HepG2 (cell line): Measurements from ENCODE around the gene PFKFB4. TPM values are rescaled to one million over a fixed set of nuclear protein-coding genes. Genes with fewer than 3 reads are reported as not detected.

Experiments used
- CCAR2 ChIP-seq: fragments of 200-400 bp; formaldehyde crosslinking; optimal IDR thresholded peaks from 2 replicates; pipeline ENCODE3; 2018; ENCODE audit warnings: low read depth, mild to moderate bottlenecking, low read length, moderate library complexity
- CEBPZ ChIP-seq: IDR thresholded peaks from 2 replicates; pipeline ENCODE4 v1.6.1; 2012; ENCODE audit warnings: low read length, improper control_type of control experiment
- FIP1L1 ChIP-seq: fragments of 200-400 bp; formaldehyde crosslinking; IDR thresholded peaks from 2 replicates; pipeline ENCODE4 v1.6.1; 2018; ENCODE audit warnings: low read depth, mild to moderate bottlenecking, low read length, moderate library complexity, borderline replicate concordance; ENCODE audit not compliant: insufficient read depth
- FOXP4 ChIP-seq: sonication (generic); formaldehyde crosslinking; IDR thresholded peaks from 2 replicates; pipeline ENCODE4 v1.4.0; 2020; ENCODE audit warnings: missing genetic modification reagents
- JDP2 ChIP-seq: sonication (generic); formaldehyde crosslinking; IDR thresholded peaks from 2 replicates; pipeline ENCODE4 v1.8.1; 2022; ENCODE audit warnings: missing genetic modification reagents, borderline replicate concordance
- MIXL1 ChIP-seq: IDR thresholded peaks from 2 replicates; pipeline ENCODE4 v1.6.1; 2016
- MXD3 ChIP-seq: IDR thresholded peaks from 2 replicates; pipeline ENCODE4 v1.6.1; 2016; ENCODE audit warnings: mild to moderate bottlenecking, missing biosample characterization, missing genetic modification reagents
- NFYC ChIP-seq: IDR thresholded peaks from 2 replicates; pipeline ENCODE4 v1.6.1; 2016; ENCODE audit warnings: missing genetic modification reagents, missing compliant biosample characterization
- ONECUT2 ChIP-seq: sonication (generic); formaldehyde crosslinking; IDR thresholded peaks from 2 replicates; pipeline ENCODE4 v1.4.0; 2020; ENCODE audit warnings: missing genetic modification reagents
- PBX2 ChIP-seq: IDR thresholded peaks from 2 replicates; pipeline ENCODE4 v1.6.1; 2016; ENCODE audit warnings: control low read depth
- PRDM15 ChIP-seq: sonication (generic); formaldehyde crosslinking; IDR thresholded peaks from 2 replicates; pipeline ENCODE4 v1.4.0; 2020; ENCODE audit warnings: missing genetic modification reagents
- REXO4 ChIP-seq: sonication (generic); formaldehyde crosslinking; IDR thresholded peaks from 2 replicates; pipeline ENCODE4 v1.8.0; 2022; ENCODE audit warnings: missing genetic modification reagents, mild to moderate bottlenecking, borderline replicate concordance
- RNF2 ChIP-seq: fragments of 450-650 bp; conservative IDR thresholded peaks from 2 replicates; pipeline ENCODE4 v1.6.1; 2016; ENCODE audit warnings: low read depth
- STAT5B ChIP-seq: sonication (generic); formaldehyde crosslinking; IDR thresholded peaks from 2 replicates; pipeline ENCODE4 v1.4.0; 2020; ENCODE audit warnings: missing genetic modification reagents
- ZFP36 ChIP-seq: fragments of 150-350 bp; IDR thresholded peaks from 2 replicates; pipeline ENCODE4 v1.6.1; 2018; ENCODE audit warnings: borderline replicate concordance, low read length, low read depth; ENCODE audit not compliant: partially characterized antibody
- ZNF501 ChIP-seq: sonication (generic); formaldehyde crosslinking; IDR thresholded peaks from 2 replicates; pipeline ENCODE4 v1.5.1; 2020; ENCODE audit warnings: mild to moderate bottlenecking, moderate library complexity, missing genetic modification reagents
- ZNF577 ChIP-seq: sonication (generic); formaldehyde crosslinking; IDR thresholded peaks from 2 replicates; pipeline ENCODE4 v1.4.0; 2020; ENCODE audit warnings: mild to moderate bottlenecking, low read depth, missing genetic modification reagents, borderline replicate concordance
- ZNF629 ChIP-seq: sonication (generic); formaldehyde crosslinking; conservative IDR thresholded peaks from 2 replicates; pipeline ENCODE4 v1.5.0; 2020; ENCODE audit warnings: missing genetic modification reagents
- ZNF672 ChIP-seq: sonication (generic); formaldehyde crosslinking; IDR thresholded peaks from 2 replicates; pipeline ENCODE4 v1.8.1; 2022; ENCODE audit warnings: missing genetic modification reagents
- polyA plus RNA-seq, 8 experiments: library from polyadenylated mRNA; depleted of rRNA in 3 of 8; stranded (reverse) in 7 of 8; unstranded in 1 of 8; fragments of >200 nt; fragmentation: Illumina TruSeq in 4 of 8; extraction: Trizol in 4 of 8; gene quantifications; 2 replicates each; pipeline versions ENCODE4 v1.2.1 to v1.2.3, GENCODE V29; 2011 to 2016; ENCODE audit warnings: low read depth in 4 of 8, missing spikeins in 1 of 8, mixed read lengths in 1 of 8; ENCODE audit not compliant: insufficient read depth in 1 of 8
- total RNA-seq, 5 experiments: library from RNA; depleted of rRNA; stranded (reverse); fragments of >200 nt; fragmentation: Illumina TruSeq; extraction: Trizol; gene quantifications; 2 replicates each; pipeline ENCODE4 v1.2.3, GENCODE V29; 2016; ENCODE audit warnings: low read depth in 1 of 5

The PFKFB4 gene
- total and polyA plus RNA-seq, 2 of the 13 experiments (the other 11 are each of a cell fraction or from before 2014, with no cell fraction given): 7.1 to 103 TPM

GRCh38 chr3:48556796-48557626 lies at the start of gene PFKFB4 (continued):
- TF ChIP-seq PRDM15 (CRISPR knock-in tag) (no peak), MXD3 (CRISPR knock-in tag) (no peak), ZNF672 (CRISPR knock-in tag) (no peak), CEBPZ (no peak), ZNF501 (CRISPR knock-in tag) (peak; percentile 87), STAT5B (CRISPR knock-in tag) (0 out of 2 replicates have a peak, but pooled peaks have one; percentile 23), NFYC (CRISPR knock-in tag) (peak; percentile 44; the same call in 1 of the 2 replicates), ZFP36 (no peak), ZNF577 (no peak), CCAR2 (no peak), ZNF629 (CRISPR knock-in tag) (no peak), FIP1L1 (0 out of 2 replicates have a peak, but pooled peaks have one; percentile 66), FOXP4 (CRISPR knock-in tag) (peak; percentile 83), ONECUT2 (CRISPR knock-in tag) (no peak), PBX2 (CRISPR knock-in tag) (peak; percentile 75), MIXL1 (peak; percentile 84; the same call in 1 of the 2 replicates), RNF2 (no peak), REXO4 (no peak), JDP2 (CRISPR knock-in tag) (no peak)
